Activated naive CD4-positive, alpha-beta T cell treated with anti-CD3 and anti-CD28 coated beads, Interleukin-2, amount 10 ng/mL, durations not matched to agents 7 days and 5 days (primary cell): Measurements from ENCODE around the gene MSL3B.
A peak's percentile ranks its signal among the peaks of the same experiment; 100 is the strongest.

Experiments used
- CTCF ChIA-PET: fragments of 350-600 bp; sonication (Branson Sonifier 250); formaldehyde crosslinking; loops from one replicate; lab custom pipeline; 2021; ENCODE audit warnings: antibody characterized with exemption; lab: Charles Lee
- DNase-seq: peaks from one replicate; pipeline ENCODE4 v3.0.0-alpha.2; 2020
- H3K27ac Mint-ChIP-seq: one replicate; pipeline ENCODE4 v1.8.0; 2021; ENCODE audit warnings: mild to moderate bottlenecking, moderate library complexity, mixed read lengths
- H3K27me3 Mint-ChIP-seq: one replicate; pipeline ENCODE4 v1.8.0; 2021; ENCODE audit warnings: mild to moderate bottlenecking, mixed read lengths
- H3K36me3 Mint-ChIP-seq: one replicate; pipeline ENCODE4 v1.8.0; 2021; ENCODE audit warnings: mixed read lengths
- H3K4me1 Mint-ChIP-seq: one replicate; pipeline ENCODE4 v1.8.0; 2021; ENCODE audit warnings: mixed read lengths
- H3K4me3 Mint-ChIP-seq: one replicate; pipeline ENCODE4 v1.8.0; 2021; ENCODE audit warnings: mild to moderate bottlenecking, moderate library complexity, mixed read lengths
- H3K9me3 Mint-ChIP-seq: one replicate; pipeline ENCODE4 v1.8.0; 2021; ENCODE audit warnings: mixed read lengths

MSL3B gene

DNA sequence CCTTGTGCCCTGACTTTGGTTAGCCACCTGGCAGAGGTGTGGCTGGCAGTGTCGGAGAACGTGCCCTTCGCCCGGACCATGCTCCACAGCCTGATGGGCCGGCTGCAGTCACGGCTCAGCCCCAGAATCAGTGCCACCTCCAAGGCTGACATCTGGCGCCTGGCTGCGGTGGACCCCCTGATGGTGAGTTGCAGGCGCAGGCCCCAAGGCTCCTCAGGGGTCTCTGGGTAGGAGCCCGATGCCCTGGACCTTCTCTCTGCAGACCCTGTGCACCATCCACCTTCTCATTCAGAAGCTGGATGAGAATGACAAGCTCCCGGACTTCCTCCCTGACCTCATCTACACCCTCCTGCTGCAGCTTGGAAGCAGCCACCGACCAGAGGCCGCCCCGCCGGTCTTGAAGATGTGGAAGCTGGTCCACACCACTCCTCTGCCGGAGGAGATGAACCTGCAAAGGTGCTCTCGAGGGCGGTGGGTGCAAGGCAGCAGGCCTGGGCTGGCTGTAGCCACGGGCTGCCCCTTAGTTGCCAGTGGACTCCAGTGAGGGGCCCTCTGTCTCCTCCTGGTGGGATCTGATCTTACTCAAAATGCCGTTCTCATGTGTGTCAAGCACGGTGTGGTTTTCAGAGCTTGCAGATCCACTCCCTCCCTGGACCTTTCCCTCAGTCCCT is 46.0 kb downstream of the MSL3B start:
- H3K9me3 Mint-ChIP-seq: no peaks in the 10 kb centered on the region
- H3K4me1 Mint-ChIP-seq: no peaks in the 10 kb centered on the region
- H3K27me3 Mint-ChIP-seq: peaks cover 17% of the 10 kb centered on the region
- no peaks in the 10 kb centered on the region for H3K36me3 Mint-ChIP-seq
- CTCF ChIA-PET: no interaction called here
- no peak overlapping the region for H3K27ac Mint-ChIP-seq
- H3K4me3 Mint-ChIP-seq: no peak overlapping the region
- peak; percentile 17 for DNase-seq

- no peak overlapping the region for H3K4me3 Mint-ChIP-seq
Observed at GRCh38 chr2:233821709-233822100, 46.5 kb downstream of the MSL3B start.

DNA sequence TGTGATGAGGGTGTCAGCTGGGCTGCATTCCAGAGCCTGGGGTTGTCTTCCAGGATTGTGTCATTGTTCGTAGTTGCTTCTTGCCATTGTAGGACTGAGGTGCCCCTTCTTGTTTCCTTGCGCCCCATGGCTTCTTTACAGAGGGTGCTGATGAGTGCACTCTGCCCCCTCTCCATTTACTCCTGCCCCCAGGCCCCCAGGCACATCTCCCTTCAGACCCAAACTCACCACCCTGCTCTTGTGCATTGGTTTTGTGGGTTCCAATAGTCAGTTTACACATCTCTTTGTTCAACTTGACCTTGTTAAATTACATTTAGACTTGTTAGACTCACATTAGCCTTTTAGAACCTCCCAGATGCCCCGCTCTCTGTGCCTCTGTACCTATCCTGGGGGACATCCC is 47.0 kb downstream of the MSL3B start:
- no peaks in the 10 kb centered on the region for H3K4me1 Mint-ChIP-seq

More at GRCh38 chr2:233821709-233822100, 46.5 kb downstream of the MSL3B start:
- no peaks in the 10 kb centered on the region for H3K9me3 Mint-ChIP-seq
- no peaks in the 10 kb centered on the region for H3K36me3 Mint-ChIP-seq
- CTCF ChIA-PET: no interaction called here
- no peak overlapping the region for H3K27ac Mint-ChIP-seq
- no peaks in the 10 kb centered on the region for H3K4me1 Mint-ChIP-seq
- peak; percentile 8 for DNase-seq
- H3K27me3 Mint-ChIP-seq: peaks cover 20% of the 10 kb centered on the region

GRCh38 chr2:233820774-233821105 is 47.4 kb downstream of the MSL3B start:
- no peaks in the 10 kb centered on the region for H3K36me3 Mint-ChIP-seq
- no peaks in the 10 kb centered on the region for H3K4me1 Mint-ChIP-seq
- no peaks in the 10 kb centered on the region for H3K9me3 Mint-ChIP-seq
- CTCF ChIA-PET: no interaction called here
- H3K27me3 Mint-ChIP-seq: peaks cover 24% of the 10 kb centered on the region
- no peak overlapping the region for H3K27ac Mint-ChIP-seq
- peak; percentile 4 for DNase-seq
- H3K4me3 Mint-ChIP-seq: no peak overlapping the region

More for the DNA sequence above, 47.0 kb downstream of the MSL3B start:
- peak; percentile 14 for DNase-seq
- no peak overlapping the region for H3K4me3 Mint-ChIP-seq
- peaks cover 24% of the 10 kb centered on the region for H3K27me3 Mint-ChIP-seq
- CTCF ChIA-PET: no interaction called here
- H3K9me3 Mint-ChIP-seq: no peaks in the 10 kb centered on the region
- no peak overlapping the region for H3K27ac Mint-ChIP-seq
- no peaks in the 10 kb centered on the region for H3K36me3 Mint-ChIP-seq

DNA sequence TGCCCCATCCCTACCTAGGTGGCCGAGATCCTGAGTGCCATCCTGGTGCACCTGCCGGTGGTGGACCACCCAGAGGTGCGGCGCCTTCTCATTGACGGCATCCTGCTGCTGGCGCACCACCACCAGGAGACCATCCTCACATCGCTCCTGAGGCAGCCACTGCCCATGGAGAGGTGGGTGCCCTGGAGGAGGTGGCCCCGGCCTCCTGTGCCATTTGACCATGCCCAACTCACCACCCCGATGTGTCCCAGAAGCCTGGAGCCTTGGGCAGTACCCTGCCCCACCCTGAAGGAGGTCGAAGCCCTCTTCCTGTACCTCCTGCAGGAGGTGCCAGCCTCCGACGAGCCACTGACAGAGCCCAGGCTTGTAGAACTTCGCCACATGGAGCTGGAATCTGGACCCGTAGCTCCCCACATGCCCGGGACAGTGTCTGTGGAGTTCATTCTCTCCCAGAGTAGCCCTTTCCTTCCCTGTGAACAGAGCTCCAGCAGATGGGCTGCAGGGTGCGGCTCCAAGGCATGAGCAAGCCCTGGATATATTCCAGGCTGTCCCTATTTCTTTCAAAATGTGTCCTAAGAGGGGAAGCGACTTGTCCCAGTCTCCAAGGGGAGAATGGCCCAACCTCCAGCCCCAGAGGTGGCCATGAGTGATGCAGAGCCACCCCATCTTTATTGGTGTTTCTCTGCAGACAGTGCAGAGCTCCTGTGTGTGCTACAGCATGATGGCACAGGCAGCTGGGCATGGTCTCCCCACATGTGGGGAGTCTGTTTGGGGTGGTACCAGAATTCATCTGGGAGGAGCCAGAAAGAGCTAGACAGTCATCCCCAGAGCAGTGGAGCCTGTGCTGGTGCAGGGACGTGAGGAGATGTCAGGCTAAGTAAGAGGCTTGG is 48.1 kb downstream of the MSL3B start:
- Mint-ChIP-seq H3K4me1 (no peaks in the 10 kb centered on the region), H3K27me3 (peaks cover 23% of the 10 kb centered on the region), H3K9me3 (no peaks in the 10 kb centered on the region), H3K27ac (no peak overlapping the region), H3K4me3 (no peak overlapping the region), H3K36me3 (no peaks in the 10 kb centered on the region)
- CTCF ChIA-PET: no interaction called here
- DNase-seq: peak; percentile 17

GRCh38 chr2:233818639-233819621 is 49.3 kb downstream of the MSL3B start:
- CTCF ChIA-PET: no interaction called here
- Mint-ChIP-seq H3K36me3 (no peaks in the 10 kb centered on the region), H3K27ac (no peak overlapping the region), H3K4me1 (no peaks in the 10 kb centered on the region), H3K27me3 (peaks cover 29% of the 10 kb centered on the region), H3K9me3 (no peaks in the 10 kb centered on the region), H3K4me3 (no peak overlapping the region)
- peak; percentile 6 for DNase-seq

DNA sequence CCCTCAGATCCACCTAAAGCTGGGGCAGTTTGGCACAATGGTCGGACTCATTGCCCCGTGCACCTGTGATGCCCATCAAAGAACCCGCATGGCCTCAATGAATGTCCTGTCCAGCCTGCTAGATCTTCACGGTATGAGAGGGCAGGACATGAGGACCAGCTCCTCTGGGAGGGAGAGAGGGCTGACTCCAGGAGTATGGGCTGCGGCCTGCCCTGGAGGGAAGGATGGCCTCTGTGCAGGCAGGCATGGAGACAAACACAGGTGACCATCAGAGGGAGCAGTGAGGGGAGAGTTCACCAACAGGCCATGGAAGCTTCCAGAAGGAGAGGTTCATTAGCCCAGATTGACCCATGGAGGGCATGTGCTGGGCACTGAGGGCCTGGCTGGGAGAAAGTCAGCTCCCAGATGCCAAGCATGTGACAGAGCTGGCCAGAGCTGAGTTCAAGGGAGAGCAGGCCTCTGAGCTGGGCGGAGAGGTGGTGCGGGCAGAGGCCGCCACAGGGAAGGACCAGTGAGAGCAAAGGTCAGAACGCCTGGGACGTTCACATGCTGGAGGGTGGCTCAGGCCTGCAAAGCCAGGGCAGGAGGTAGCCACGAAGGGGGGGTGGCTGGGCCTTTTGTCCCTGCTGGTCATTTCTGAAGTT is 50.1 kb downstream of the MSL3B start:
- CTCF ChIA-PET: no interaction called here
- H3K27ac Mint-ChIP-seq: no peak overlapping the region
- no peaks in the 10 kb centered on the region for H3K4me1 Mint-ChIP-seq

GRCh38 chr2:233817361-233817911 is 50.8 kb downstream of the MSL3B start:
- H3K27me3 Mint-ChIP-seq: peaks cover 26% of the 10 kb centered on the region
- CTCF ChIA-PET: no interaction called here

More for the DNA sequence above, 50.1 kb downstream of the MSL3B start:
- Mint-ChIP-seq H3K36me3 (no peaks in the 10 kb centered on the region), H3K9me3 (no peaks in the 10 kb centered on the region), H3K27me3 (peaks cover 26% of the 10 kb centered on the region), H3K4me3 (no peak overlapping the region)
- DNase-seq: peak; percentile 18

GRCh38 chr2:233816771-233817170 is 51.4 kb downstream of the MSL3B start:
- no peak overlapping the region for H3K4me3 Mint-ChIP-seq
- H3K27me3 Mint-ChIP-seq: peaks cover 26% of the 10 kb centered on the region
- CTCF ChIA-PET: no interaction called here
- no peaks in the 10 kb centered on the region for H3K4me1 Mint-ChIP-seq
- DNase-seq: no peak
- no peaks in the 10 kb centered on the region for H3K36me3 Mint-ChIP-seq
- H3K9me3 Mint-ChIP-seq: no peaks in the 10 kb centered on the region
- no peak overlapping the region for H3K27ac Mint-ChIP-seq

More at GRCh38 chr2:233817361-233817911, 50.8 kb downstream of the MSL3B start:
- DNase-seq: peak; percentile 16
- Mint-ChIP-seq H3K9me3 (no peaks in the 10 kb centered on the region), H3K4me3 (no peak overlapping the region), H3K36me3 (no peaks in the 10 kb centered on the region), H3K27ac (no peak overlapping the region), H3K4me1 (no peaks in the 10 kb centered on the region)

- no peak overlapping the region for H3K4me3 Mint-ChIP-seq
- no peaks in the 10 kb centered on the region for H3K9me3 Mint-ChIP-seq
- DNase-seq: no peak
- H3K27ac Mint-ChIP-seq: no peak overlapping the region
- no peaks in the 10 kb centered on the region for H3K36me3 Mint-ChIP-seq
- H3K27me3 Mint-ChIP-seq: peaks cover 26% of the 10 kb centered on the region
- no peaks in the 10 kb centered on the region for H3K4me1 Mint-ChIP-seq
- CTCF ChIA-PET: no interaction called here
Observed at GRCh38 chr2:233816334-233816733, 51.9 kb downstream of the MSL3B start.

GRCh38 chr2:233815861-233816260 is 52.3 kb downstream of the MSL3B start:
- no peaks in the 10 kb centered on the region for H3K9me3 Mint-ChIP-seq

More at GRCh38 chr2:233815861-233816260, 52.3 kb downstream of the MSL3B start:
- Mint-ChIP-seq H3K27me3 (peaks cover 27% of the 10 kb centered on the region), H3K36me3 (no peaks in the 10 kb centered on the region), H3K4me1 (no peaks in the 10 kb centered on the region), H3K27ac (no peak overlapping the region), H3K4me3 (no peak overlapping the region)
- no peak for DNase-seq
- CTCF ChIA-PET: no interaction called here
